Activated T-helper 1 cell treated with anti-CD3 and anti-CD28 coated beads, Interleukin-2, amount 50 U/mL, for 16 hours (primary cell): Measurements from ENCODE around the gene OPRM1.
"Not testable (repeated sequence)": the region's sequence is repeated elsewhere in the genome, so short reads cannot be mapped to it uniquely, and the experiment has no call there.

ENCODE experiments used
- DNase-seq, 2 donors: peaks; one replicate each; pipeline ENCODE4 v3.0.0-alpha.2; 2020; ENCODE audit warnings: low read depth in 1 of 2, low spot score in 1 of 2

The OPRM1 gene

GRCh38 chr6:154039231-154039842 lies at the start of gene OPRM1:
Gene OPRM1, plus strand, starts transcription at chr6:154039240. Its CDS starts 305 bp downstream, at chr6:154039545.
- DNase-seq: no peak

GRCh38 chr6:153989989-153990388 lies 49.1 kb upstream of the OPRM1 start:
- DNase-seq: no peak

- no peak for DNase-seq
These were observed 45.0 kb upstream of the OPRM1 start for GRCh38 chr6:153994004-153994403.

- DNase-seq: no peak
These were observed 44.2 kb upstream of the OPRM1 start for GRCh38 chr6:153994811-153995210.

GRCh38 chr6:153997221-153997620 lies 41.8 kb upstream of the OPRM1 start:
- DNase-seq: no peak

GRCh38 chr6:154001494-154002285 lies 37.4 kb upstream of the OPRM1 start:
- DNase-seq: no peak

GRCh38 chr6:154002894-154003293 lies 36.1 kb upstream of the OPRM1 start:
- DNase-seq: no peak

- no peak for DNase-seq
These were observed 28.7 kb upstream of the OPRM1 start for GRCh38 chr6:154010371-154010770.

- DNase-seq: no peak
These were observed 26.2 kb upstream of the OPRM1 start for GRCh38 chr6:154012852-154013251.

- DNase-seq: no peak
These were observed 21.3 kb upstream of the OPRM1 start for GRCh38 chr6:154017786-154018185.

- DNase-seq: no peak
These were observed 8.4 kb upstream of the OPRM1 start for GRCh38 chr6:154030646-154031045.

GRCh38 chr6:154041001-154041400 lies 2.0 kb downstream of the OPRM1 start:
- no peak for DNase-seq

GRCh38 chr6:154053141-154053540 lies 14.1 kb downstream of the OPRM1 start:
- DNase-seq: no peak

GRCh38 chr6:154056536-154056935 lies 17.5 kb downstream of the OPRM1 start:
- DNase-seq: no peak

GRCh38 chr6:154057098-154057497 lies 18.1 kb downstream of the OPRM1 start:
- no peak for DNase-seq

GRCh38 chr6:154058963-154059680 lies 20.1 kb downstream of the OPRM1 start:
- no peak for DNase-seq

GRCh38 chr6:154060076-154060475 lies 21.0 kb downstream of the OPRM1 start:
- no peak for DNase-seq

- no peak for DNase-seq
These were observed 31.0 kb downstream of the OPRM1 start for GRCh38 chr6:154070041-154070440.

GRCh38 chr6:154070657-154071056 lies 31.6 kb downstream of the OPRM1 start:
- DNase-seq: no peak

- no peak for DNase-seq
These were observed 32.2 kb downstream of the OPRM1 start for GRCh38 chr6:154071236-154071635.

- DNase-seq: no peak
These were observed 32.7 kb downstream of the OPRM1 start for GRCh38 chr6:154071711-154072110.

- DNase-seq: not testable (repeated sequence)
These were observed 39.6 kb downstream of the OPRM1 start for GRCh38 chr6:154078596-154078995.
